OCI-LY7 (cell line): Measurements from ENCODE around the gene RPS6KA2.

Experiments used
- CTCF ChIP-seq: fragments of 200-600 bp; sonication (generic); conservative IDR thresholded peaks from 2 replicates; pipeline ENCODE4 v1.5.1; 2014; ENCODE audit warnings: mild to moderate bottlenecking, antibody characterized with exemption, low read length, moderate library complexity, mixed read lengths
- EZH2phosphoT487 ChIP-seq: fragments of 200-600 bp; sonication (generic); IDR thresholded peaks from 2 replicates; pipeline ENCODE4 v1.6.1; 2018; ENCODE audit warnings: low read depth, borderline replicate concordance, mild to moderate bottlenecking, mixed run types, antibody characterized with exemption, low read length, moderate library complexity, mixed read lengths

GRCh38 chr6:166584853-166585429, 42.1 kb downstream of the RPS6KA2 start:
- TF ChIP-seq CTCF = no peak
- no peak for TF ChIP-seq EZH2phosphoT487
